LNCaP clone FGC (cell line): ENCODE results near the gene SYT6.
A peak's percentile ranks its signal among the peaks of the same experiment; 100 is the strongest.

Source experiments
- DNase-seq: peaks from one replicate; pipeline ENCODE4 v3.0.0-alpha.2; 2011; ENCODE audit warnings: low read depth
- H3K4me3 ChIP-seq: 2 replicates; pipeline ENCODE4 v1.5.1; 2011; ENCODE audit warnings: mild to moderate bottlenecking, low read depth, low read length, control low read depth
- CTCF ChIP-seq: IDR thresholded peaks from 2 replicates; pipeline ENCODE4 v1.5.1; 2012; ENCODE audit warnings: mild to moderate bottlenecking; ENCODE audit not compliant: control insufficient read depth, insufficient read depth; ENCODE audit errors: extremely low read depth

Gene SYT6

GRCh38 chr1:114104949-114105348 is 48.7 kb downstream of the SYT6 start:
- no peak overlapping the region for H3K4me3 ChIP-seq
- peak; percentile 20; the same call in 1 of the 2 replicates for TF ChIP-seq CTCF
- DNase-seq, result no peak

- no peak for DNase-seq
- no peak for TF ChIP-seq CTCF
- H3K4me3 ChIP-seq, result no peak overlapping the region
Observed at GRCh38 chr1:114103992-114104391, 49.7 kb downstream of the SYT6 start.

- no peak for DNase-seq
- H3K4me3 ChIP-seq, result no peak overlapping the region
- no peak for TF ChIP-seq CTCF
Observed at GRCh38 chr1:114102136-114102535, 51.5 kb downstream of the SYT6 start.

GRCh38 chr1:114100148-114100547 is 53.5 kb downstream of the SYT6 start:
- no peak overlapping the region for H3K4me3 ChIP-seq
- TF ChIP-seq CTCF, result no peak
- no peak for DNase-seq

- peak; percentile 28 for DNase-seq
- no peak for TF ChIP-seq CTCF
- no peak overlapping the region for H3K4me3 ChIP-seq
Observed at GRCh38 chr1:114099268-114099667, 54.4 kb downstream of the SYT6 start.

GRCh38 chr1:114097109-114097508 is 56.6 kb downstream of the SYT6 start:
- no peak overlapping the region for H3K4me3 ChIP-seq
- DNase-seq, result no peak
- TF ChIP-seq CTCF, result no peak

GRCh38 chr1:114094675-114095074 is 59.0 kb downstream of the SYT6 start:
- no peak for DNase-seq
- no peak for TF ChIP-seq CTCF
- H3K4me3 ChIP-seq, result no peak overlapping the region
